NCI-H2107 (cell line): ENCODE data around the gene FBXL14.
"Not testable (repeated sequence)": the region's sequence is repeated elsewhere in the genome, so short reads cannot be mapped to it uniquely, and the experiment has no call there.

Experiments used
- DNase-seq: peaks from one replicate; lab custom pipeline; 2025; lab: John Stamatoyannopoulos, UW

Gene FBXL14

DNA sequence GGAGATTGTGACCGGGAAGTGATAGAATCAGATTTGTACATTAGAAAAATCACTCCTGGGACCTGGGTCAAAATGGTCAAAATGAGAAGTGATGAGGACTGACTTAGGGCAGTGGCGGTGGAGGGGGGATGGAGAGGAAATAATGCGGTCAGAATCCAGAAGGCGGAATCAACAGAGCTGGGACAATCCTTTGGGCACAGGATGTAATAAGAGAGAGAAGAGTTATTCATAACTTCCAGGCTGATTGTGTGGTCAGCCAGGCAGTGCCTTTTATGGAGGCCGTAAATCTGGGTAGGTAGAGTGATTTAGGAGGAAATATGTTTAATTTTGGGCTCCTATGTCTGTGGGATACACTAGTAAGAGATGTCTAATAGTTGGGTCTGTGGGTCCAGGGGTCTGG is 21.6 kb downstream of the FBXL14 start:
- DNase-seq, result no peak

DNA sequence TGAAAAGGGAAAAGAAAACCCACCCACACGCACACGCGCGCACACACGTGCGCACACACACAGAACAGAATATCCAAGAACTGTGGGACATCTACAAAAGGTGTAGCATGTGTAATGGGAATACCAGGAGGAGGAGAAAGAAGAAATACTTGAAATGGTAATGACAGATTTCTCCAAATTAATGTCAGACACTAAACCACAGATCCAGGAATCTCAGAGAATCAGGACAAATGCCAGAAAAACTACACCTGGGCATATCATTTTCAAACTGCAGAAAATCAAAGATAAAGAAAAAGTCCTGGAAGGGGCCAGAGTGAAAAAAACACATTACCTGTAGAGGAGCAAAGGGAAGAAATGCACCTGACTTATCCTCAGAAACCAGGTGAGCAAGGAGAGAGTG is 26.5 kb downstream of the FBXL14 start:
- DNase-seq, result no peak

DNA sequence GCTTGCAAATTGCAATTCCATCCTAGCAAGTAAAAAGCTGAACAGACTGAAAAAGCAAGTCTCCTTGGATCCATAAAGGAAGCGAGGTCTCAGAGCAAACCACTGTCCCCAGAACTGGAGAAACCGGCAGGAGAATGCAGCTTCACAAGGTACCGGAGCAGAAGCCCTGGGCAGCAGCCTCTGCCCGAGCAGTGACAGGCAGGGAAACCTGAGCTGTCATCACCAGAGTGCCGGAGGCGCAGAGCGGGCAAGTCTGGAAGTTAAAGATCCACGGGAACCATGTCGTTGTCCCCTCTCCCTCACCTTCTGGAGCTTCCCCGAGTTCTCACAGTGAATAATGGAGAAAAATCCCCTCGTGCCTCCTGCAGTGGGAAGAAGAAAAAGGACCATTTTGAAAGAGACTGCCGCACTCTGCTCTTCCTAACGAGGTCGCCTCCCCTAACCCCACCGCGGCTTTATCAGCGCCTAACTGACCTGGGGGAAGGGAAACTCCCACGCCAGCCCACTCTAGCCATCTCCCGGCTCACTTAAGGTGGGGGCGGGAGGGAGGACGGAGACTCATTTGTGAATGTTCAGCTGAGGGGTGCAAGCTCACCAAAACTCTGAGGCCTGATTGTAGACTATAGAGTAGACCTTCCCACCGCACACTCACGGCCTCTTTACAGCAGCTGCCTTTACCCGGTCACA is 27.8 kb downstream of the FBXL14 start:
- no peak for DNase-seq

DNA sequence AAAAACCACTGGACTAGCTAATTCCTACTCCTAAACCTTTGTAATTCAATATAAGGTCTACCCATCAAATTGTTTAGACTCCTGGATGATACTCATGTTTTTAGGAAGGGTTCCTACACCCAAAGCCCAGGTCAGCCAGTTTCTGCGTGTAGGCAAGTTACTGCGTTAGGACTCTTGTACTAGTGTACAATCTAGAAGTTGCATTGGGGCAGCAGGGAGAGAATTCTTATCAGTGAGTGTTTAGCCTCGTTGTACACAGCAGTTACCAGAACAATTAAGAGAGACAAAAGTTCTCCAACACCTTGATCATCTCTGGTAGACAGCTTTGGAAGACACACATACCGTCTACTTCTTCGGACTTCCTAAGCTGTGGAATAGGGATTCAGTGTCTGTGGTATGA is 29.2 kb downstream of the FBXL14 start:
- no peak for DNase-seq

DNA sequence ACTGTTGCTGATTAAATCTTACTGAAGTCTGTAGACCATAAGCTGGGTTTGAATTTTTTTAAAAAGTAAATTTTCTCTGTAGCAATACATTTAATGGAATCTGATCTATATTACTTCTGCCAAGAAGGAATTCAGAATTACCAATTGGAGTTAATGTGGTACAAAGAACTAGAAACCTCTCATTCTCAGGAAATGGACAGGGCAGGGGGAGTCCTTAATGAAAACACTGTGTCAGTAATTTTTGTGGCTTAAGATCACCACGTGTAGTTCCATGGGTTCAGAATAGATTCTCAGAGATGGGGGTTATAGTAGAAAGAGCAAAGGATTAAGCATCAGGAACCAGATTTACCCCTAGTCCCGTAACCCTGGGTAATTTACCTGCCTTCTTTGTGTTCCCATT is 30.3 kb downstream of the FBXL14 start:
- no peak for DNase-seq

DNA sequence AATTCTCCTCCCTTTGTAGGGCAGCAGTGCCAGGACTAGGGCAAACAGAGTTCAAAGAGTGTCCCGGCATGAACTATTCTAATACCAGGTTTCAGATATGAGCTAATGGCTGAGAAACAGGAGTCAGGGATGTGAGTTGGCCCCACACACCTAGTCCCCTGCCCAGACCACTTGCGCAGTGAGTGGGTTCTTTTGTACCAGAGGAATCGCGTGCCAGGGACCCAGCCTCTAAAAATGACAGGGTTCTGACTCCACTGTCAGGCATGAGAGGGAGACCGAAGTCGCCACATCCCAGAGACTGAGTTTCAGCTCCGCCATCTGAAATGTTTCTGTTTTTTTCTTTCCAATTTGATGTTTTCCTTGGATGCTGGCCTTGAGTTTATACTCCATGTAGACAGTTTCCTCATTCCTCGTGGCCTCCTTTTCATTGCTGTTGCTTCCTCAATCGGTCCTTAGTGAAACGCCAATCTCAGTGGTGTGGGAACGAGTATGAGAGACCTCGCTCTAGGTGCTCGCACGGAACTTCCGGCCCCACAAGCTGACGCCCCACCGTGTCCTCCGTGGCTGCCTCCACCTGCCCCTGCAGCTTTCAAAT is 31.5 kb downstream of the FBXL14 start:
- no peak for DNase-seq

DNA sequence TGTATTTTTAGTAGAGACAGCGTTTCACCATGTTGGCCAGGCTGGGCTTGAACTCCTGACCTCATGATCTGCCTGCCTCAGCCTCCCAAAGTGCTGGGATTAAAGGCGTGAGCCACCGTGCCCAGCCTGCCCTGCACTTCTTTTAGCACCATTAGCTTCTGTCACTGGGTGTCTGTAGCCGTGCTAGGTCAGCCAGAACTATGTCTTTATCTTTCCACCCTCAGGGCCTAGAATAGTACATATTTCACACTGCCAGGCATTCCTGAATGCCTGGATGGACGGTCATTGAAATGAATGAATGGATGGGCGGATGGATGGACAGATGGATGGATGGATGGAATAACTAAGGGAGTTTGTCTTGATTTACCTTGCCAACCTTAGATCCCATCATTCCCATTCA is 33.7 kb downstream of the FBXL14 start:
- DNase-seq, result no peak

DNA sequence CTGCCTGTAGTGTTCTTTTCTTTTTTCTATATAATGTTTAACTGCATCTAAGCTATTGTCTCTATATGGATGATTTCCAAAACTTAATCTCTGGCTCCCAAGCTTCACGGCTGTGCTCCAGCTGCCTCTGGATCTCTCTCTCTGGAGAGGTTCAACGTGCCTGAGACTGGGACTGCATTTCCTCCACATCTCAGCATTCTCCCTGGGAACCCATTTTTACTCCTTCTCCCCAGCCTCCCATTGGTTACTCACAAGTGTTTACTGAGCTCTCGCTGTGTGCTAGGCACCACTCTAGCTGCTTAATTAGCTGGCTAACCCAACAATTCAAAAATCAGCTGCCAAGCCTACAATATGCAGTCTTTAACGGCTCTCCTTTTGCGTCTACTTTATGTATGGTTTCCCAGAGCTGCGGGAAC is 34.7 kb downstream of the FBXL14 start:
- DNase-seq, result no peak

DNA sequence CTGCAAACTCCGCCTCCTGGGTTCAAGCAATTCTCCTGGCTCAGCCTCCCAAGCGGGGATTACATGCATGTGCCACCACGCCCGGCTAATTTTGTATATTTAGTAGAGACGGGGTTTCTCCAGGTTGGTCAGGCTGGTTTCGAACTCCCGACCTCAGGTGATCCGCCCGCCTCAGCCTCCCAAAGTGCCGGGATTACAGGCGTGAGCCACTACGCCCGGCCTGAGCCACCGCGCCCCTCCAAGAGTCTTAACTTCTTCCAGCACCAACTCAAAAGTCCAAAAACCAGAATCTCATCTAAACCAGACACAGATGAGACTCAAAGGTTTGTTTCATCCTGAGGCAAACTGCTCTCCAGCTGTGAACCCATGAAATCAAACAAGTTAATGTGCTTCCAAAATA is 36.3 kb downstream of the FBXL14 start:
- DNase-seq, result not testable (repeated sequence)

DNA sequence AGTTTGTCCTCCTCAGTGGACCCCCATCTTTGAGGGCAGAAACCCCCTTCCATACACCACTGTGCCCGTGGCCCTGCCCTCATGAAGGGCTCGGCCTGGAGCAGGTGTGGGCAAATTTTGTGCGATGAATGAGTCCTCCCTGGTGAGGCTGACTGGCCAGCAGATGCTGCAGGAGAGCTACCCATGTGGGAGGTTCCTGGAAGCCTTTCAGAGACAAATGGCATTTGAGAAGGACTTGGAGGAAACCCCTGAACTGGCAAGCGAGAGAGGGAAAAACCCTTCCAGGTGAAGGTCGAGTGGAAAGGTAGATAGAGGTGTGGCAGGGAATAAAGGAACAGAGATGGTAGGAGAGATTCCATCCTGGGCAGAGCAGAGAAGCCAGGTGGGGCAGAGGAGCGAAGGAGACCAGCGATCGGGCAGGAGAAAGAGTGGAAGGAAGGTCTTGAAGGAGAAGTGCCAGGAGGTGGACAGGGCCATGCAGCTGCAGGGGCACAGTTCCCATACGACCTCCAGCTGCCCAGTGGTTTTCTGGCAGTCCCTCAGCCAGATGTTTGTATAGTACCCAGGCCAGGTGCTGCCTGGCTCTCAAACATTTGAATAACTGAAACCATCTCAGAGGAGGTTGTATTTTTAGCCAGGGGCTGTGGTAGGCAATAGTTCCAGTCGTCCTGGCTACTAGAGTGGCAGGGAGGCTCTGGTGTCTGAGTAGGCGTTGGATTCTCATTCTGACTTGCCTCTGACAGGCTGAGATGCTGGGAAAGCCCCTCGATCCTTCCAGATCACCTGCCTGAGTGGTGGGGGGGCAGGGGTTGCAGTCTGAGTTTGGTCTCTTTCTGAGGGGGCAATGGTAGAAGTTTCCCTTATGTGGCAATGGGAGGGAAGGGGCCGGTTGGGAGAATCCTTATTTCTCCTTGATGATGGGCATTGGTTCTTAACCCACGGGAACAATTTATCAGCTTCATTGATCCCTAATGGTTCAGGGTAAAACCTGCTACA is 40.1 kb downstream of the FBXL14 start:
- DNase-seq, result no peak

DNA sequence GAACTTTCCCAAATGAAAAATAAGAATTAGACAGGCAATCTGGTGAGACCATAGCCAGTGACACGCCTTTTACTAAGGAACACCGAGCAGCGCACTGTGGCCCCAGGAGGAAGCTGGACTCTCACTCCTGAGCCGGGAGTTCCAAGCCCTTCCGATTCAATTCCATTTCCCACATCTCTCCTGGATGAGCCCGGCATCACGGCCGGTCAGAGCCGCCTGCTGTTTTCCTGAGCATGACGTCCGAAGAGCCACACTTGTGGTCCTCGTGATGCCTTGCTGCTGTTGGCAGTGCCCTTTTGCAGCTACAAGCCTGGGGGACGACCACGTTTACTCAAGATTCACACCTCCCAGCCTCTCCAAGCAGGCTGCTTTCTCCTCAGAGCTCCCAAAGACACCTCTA is 40.8 kb downstream of the FBXL14 start:
- no peak for DNase-seq

DNA sequence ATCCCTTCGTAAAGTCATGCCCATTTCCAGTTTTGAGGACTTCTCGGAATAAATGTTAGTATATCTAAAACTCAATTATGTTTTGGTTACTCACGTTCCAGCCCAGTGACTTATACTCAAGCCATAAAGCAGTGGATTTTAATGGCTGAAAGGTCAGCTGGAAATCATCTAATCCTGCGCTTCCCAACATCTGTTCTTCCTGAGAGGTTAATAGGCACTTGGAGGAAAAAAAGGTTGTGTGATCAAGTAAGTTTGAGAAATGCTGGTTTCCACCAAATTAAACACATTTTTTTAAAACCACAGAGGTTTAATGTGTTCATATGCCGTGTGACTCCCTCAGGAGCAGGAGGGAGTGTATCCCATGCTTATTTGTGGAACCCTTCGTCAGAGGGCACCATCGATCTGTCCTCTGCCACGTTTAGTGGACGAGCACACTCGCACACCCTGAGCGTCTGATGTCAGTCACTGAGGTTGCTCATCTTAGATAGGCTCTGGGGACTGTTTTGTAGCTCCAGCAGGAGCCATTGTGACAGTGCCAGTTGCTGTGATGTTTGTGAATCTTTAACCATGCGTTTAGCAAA is 41.4 kb downstream of the FBXL14 start:
- DNase-seq, result no peak

DNA sequence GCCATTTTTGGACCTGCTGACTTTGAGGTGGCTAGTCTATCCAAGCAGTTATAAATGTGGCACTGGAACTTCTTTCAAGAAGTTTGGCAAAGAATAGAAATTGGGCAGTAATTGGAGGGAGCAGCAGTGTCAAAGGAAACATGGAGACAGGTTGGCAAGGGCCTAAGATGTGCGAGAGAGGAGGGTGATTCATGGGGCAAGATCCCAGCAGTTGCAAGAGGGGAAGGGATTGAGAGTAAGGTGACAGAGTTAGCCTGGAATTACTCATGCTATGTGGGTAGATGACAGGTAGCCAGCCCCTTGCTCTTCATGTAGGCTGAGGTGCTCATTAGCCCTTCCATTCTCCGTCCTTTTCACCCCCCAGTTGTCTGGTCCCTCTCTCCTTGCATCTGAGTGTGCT is 42.2 kb downstream of the FBXL14 start:
- DNase-seq, result no peak

DNA sequence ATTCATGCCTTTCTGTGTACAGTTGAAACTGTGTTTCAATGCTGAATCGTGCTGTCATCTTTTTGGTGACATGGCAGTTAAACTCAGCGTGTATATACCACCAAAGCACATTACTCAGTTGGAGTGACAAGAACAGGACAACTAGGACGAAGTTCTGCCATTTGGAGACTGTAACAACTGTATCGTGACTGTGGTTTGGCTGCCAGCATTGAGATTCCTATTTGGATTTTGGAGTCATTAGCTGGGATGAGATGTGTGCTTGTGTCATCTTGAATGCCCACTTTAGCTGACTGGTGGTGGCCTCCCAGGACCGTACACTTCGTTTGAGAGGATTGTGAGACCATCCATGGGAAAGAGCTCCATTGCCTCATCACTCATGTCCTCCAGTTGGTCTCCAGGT is 42.9 kb downstream of the FBXL14 start:
- DNase-seq, result no peak

DNA sequence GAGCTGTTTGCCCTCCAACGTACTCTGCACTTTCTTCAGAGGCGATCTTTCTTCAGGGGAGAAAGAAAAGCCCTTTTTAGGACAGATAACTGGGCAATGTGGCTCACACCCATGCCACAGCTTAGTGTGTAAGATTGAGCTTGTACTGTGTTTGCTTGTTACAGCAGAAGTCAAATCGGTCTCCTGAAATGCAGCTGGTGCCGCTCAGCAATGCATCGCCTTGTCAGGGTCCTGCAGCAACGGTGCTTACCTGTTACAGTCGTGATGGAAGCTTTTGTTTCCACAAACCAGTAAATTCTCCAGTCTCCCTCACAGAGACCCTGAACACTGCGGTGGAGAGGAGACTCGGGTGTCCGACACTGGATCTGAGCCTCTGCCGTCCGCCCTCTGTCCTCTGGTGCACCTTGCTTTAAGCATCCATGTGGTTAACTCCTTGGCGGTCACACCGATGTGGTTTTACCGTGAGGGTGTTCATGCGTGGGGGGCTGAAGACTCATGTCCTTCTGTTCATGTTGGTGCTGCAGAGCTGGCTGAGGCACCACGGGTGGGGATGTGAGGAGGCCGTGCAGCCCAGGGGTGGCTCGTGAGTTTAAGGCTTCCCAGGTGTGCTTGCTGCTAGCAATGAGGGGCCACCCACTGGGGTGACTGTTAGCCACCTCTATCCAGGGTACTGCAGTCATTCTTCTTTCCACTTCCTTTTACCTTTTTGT is 47.3 kb downstream of the FBXL14 start:
- no peak for DNase-seq

DNA sequence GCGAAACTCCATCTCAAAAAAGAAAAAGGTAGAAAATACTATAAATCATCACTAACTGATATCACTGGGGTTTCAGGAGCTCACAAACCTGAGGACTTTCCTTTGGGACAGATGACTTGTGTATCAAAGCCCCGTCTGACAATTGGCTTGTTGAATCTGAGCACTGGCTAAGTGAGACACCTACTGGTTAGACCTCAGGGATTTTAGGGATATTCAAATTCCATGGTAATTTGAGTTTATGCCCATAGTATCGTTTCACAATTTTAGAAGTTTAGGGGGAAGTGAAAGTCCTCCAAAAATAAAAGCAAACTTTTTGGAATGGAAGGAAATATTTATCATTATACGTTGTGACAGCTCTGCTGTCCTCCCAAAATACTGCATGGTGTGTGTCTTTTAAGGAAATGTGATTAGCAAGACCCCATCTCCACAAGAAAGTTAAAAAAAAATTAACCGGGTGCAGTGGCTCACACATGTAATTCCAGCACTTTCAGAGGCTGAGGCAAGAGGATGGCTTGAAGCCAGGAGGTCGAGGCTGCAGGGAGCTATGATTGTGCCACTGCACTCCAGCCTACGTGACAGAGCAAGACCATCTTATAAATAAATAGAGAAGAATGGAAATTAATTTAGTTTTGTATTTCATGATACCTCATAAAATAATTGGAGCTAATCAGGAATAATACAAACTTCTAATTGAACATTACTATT is 49.2 kb downstream of the FBXL14 start:
- DNase-seq, result no peak

DNA sequence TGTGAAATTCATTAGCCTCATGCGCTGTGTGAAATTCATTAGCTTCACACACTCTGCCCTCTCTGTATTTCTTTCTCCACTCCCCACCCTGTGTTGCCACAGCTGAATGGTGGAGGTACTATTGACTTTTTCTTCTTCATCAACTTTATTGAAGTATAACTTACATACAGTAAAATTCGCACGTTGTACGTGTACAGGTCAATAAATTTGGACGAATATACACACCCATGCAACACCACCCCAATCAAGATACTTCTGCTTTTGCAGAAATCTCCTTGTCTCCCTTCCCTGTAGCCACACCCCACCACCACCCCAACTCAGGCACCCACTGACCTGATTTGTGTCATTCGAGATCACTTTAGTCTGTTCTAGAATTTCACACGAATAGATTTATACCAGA is 51.8 kb downstream of the FBXL14 start:
- no peak for DNase-seq

DNA sequence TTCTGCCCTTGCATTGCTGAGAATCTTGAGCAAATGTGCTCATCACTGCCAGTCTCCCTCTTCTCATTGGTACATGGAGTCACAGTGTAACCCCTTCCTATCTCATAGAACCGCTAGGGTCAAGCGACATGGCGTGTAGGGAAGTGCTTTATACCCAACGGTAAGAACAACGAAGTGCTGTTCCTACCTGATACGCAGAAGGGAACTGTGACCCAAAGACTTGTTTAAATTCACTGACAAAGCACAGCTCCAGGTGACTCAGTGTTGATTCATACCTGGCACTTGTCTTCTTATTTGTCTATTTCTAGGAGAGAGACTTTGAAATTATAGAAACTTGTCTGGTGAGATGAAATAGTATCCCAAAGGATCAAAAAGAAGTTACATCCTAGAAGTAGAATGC is 53.7 kb downstream of the FBXL14 start:
- DNase-seq, result no peak

DNA sequence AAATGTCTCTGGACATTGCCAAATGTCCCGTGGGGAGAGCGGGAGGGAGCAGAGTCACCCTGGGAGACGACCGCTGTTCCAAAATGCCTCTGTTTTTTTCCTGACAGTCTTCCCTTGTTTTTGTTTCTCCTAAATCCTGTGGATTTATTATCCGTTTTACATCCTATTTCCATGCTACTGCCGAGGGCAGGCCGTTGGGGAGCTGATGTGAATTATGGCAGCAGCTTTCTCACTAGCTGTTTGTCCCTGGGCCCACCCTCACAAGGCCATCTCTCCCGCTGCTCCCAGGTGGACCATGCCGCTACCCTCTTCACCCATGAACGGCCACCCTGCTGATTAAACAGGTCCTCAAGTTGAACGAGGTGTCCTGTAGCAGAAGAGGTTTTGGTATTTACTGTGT is 55.2 kb downstream of the FBXL14 start:
- DNase-seq, result no peak

DNA sequence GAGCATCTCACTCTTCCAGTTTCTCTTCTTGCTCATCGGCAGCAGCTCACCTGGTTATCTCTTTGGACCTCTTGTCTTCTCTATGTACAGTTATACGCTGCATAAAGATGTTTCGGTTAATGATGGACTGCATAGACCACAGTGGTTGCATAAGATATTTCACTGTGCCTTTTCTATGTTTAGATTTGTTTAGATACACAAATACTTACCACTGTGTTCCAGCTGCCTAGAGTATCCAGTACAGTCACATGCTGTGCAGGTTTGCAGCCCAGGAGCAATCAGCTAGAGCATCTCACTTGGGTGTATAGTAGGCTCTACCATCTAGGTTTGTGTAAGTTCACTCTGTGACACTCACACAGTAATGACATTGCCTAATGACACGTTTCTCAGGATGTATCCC is 57.6 kb downstream of the FBXL14 start:
- no peak for DNase-seq

DNA sequence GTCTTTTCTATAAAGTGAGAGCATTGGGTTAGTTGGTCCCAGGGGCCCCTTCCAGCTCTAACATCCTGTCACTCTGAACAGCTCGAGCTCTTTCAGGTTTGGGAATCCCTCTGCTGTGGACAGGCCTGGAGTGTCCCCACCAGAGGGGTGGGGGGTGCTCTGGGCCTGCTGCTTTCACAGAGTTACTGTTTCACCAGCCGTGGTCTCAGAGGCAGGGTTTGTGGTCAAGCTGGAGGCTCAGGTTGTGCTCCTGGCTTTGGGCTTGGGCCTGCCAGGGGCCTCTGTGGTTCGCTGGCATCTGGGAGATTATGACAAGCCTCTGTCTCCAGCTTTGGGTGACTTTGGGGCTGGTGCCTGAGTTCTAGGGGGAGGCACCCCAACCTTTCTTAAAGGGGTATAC is 59.6 kb downstream of the FBXL14 start:
- no peak for DNase-seq
